ENCODE data around the gene PIEZO2.

- TF ChIP-seq CTCF (IDR thresholded peaks at IDR 0.05) (no peak), EZH2 (IDR thresholded peaks at IDR 0.05; ENCODE audit: borderline replicate concordance, insufficient read depth, low read depth, low read length, poor library complexity, severe bottlenecking) (no peak)
These were observed 469.1 kb downstream of the PIEZO2 start for GRCh38 chr18:10680271-10680596.

Measured in B cell (primary cell).